Measurements from ENCODE around the gene C12orf50. TPM values are rescaled to one million over a fixed set of nuclear protein-coding genes. Genes with fewer than 3 reads are reported as not detected.

Gene C12orf50
- total RNA-seq, 1 donor from 2014 or later: not detected

GRCh38 chr12:87981495-87981894 is 47.7 kb downstream of the C12orf50 start:
- no peak for DNase-seq (ENCODE audit: low spot score)
- H3K4me2 ChIP-seq: no peak overlapping the region
- H3K79me2 ChIP-seq (ENCODE audit: low read depth): no peaks in the 10 kb centered on the region
- no peaks in the 10 kb centered on the region for H3K27me3 ChIP-seq
- Mint-ChIP-seq H3K36me3 (no peaks in the 10 kb centered on the region), H3K4me1 (no peaks in the 10 kb centered on the region), H3K27me3 (ENCODE audit: insufficient read depth, low read depth) (no peaks in the 10 kb centered on the region), H3K27ac (no peak overlapping the region), H3K4me3 (no peak overlapping the region), H3K9me3 (no peaks in the 10 kb centered on the region)
- no peaks in the 10 kb centered on the region for H3K4me1 ChIP-seq
- H2AFZ ChIP-seq (replicated peaks): no peak overlapping the region
- no peaks in the 10 kb centered on the region for H3F3A ChIP-seq (ENCODE audit: low read depth)
- H4K20me1 ChIP-seq (ENCODE audit: low read depth): no peaks in the 10 kb centered on the region
- H3K36me3 ChIP-seq: no peaks in the 10 kb centered on the region
- TF ChIP-seq EZH2phosphoT487 (IDR thresholded peaks at IDR 0.05): no peak
- no peak for TF ChIP-seq EZH2 (IDR thresholded peaks at IDR 0.05)
- TF ChIP-seq, protein P1, sequence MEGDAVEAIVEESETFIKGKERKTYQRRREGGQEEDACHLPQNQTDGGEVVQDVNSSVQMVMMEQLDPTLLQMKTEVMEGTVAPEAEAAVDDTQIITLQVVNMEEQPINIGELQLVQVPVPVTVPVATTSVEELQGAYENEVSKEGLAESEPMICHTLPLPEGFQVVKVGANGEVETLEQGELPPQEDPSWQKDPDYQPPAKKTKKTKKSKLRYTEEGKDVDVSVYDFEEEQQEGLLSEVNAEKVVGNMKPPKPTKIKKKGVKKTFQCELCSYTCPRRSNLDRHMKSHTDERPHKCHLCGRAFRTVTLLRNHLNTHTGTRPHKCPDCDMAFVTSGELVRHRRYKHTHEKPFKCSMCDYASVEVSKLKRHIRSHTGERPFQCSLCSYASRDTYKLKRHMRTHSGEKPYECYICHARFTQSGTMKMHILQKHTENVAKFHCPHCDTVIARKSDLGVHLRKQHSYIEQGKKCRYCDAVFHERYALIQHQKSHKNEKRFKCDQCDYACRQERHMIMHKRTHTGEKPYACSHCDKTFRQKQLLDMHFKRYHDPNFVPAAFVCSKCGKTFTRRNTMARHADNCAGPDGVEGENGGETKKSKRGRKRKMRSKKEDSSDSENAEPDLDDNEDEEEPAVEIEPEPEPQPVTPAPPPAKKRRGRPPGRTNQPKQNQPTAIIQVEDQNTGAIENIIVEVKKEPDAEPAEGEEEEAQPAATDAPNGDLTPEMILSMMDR (IDR thresholded peaks at IDR 0.05): no peak
- no peaks in the 10 kb centered on the region for H3K9me3 ChIP-seq (ENCODE audit: low read depth)
- no peak overlapping the region for H3K9ac ChIP-seq
- no peak overlapping the region for H3K4me3 ChIP-seq
- no peak overlapping the region for H3K27ac ChIP-seq

GRCh38 chr12:87975879-87976278 is 53.3 kb downstream of the C12orf50 start:
- Histone ChIP-seq H3K4me2 (no peak overlapping the region), H4K20me1 (ENCODE audit: low read depth) (no peaks in the 10 kb centered on the region), H3K27ac (no peak overlapping the region), H3K4me3 (no peak overlapping the region), H3K9me3 (ENCODE audit: low read depth) (no peaks in the 10 kb centered on the region), H3K27me3 (no peaks in the 10 kb centered on the region), H3K79me2 (ENCODE audit: low read depth) (no peaks in the 10 kb centered on the region), H3K36me3 (no peaks in the 10 kb centered on the region), H3K4me1 (no peaks in the 10 kb centered on the region), H3F3A (ENCODE audit: low read depth) (no peaks in the 10 kb centered on the region), H3K9ac (no peak overlapping the region), H2AFZ (replicated peaks) (no peak overlapping the region)
- Mint-ChIP-seq H3K4me3 (no peak overlapping the region), H3K9me3 (peaks cover 4% of the 10 kb centered on the region), H3K36me3 (no peaks in the 10 kb centered on the region), H3K4me1 (no peaks in the 10 kb centered on the region), H3K27ac (no peak overlapping the region), H3K27me3 (ENCODE audit: insufficient read depth, low read depth) (no peaks in the 10 kb centered on the region)
- TF ChIP-seq, protein P1 (IDR thresholded peaks at IDR 0.05): no peak
- TF ChIP-seq EZH2phosphoT487 (IDR thresholded peaks at IDR 0.05): no peak
- no peak for TF ChIP-seq EZH2 (IDR thresholded peaks at IDR 0.05)
- no peak for DNase-seq (ENCODE audit: low spot score)

- no peak overlapping the region for H2AFZ ChIP-seq (replicated peaks)
- H3K9me3 ChIP-seq (ENCODE audit: low read depth): no peaks in the 10 kb centered on the region
- DNase-seq (ENCODE audit: low spot score): no peak
- no peaks in the 10 kb centered on the region for H3K79me2 ChIP-seq (ENCODE audit: low read depth)
- no peak overlapping the region for H3K4me3 ChIP-seq
- no peaks in the 10 kb centered on the region for H3K27me3 ChIP-seq
- H3K27me3 Mint-ChIP-seq (ENCODE audit: insufficient read depth, low read depth): no peaks in the 10 kb centered on the region
- no peak overlapping the region for H3K4me2 ChIP-seq
- peaks cover 2% of the 10 kb centered on the region for H3K9me3 Mint-ChIP-seq
- H3K4me3 Mint-ChIP-seq: no peak overlapping the region
- no peak overlapping the region for H3K9ac ChIP-seq
- H3K27ac Mint-ChIP-seq: no peak overlapping the region
- TF ChIP-seq, protein P1 (IDR thresholded peaks at IDR 0.05): no peak
- TF ChIP-seq EZH2 (IDR thresholded peaks at IDR 0.05) (no peak), EZH2phosphoT487 (IDR thresholded peaks at IDR 0.05) (no peak)
- no peaks in the 10 kb centered on the region for H3K4me1 Mint-ChIP-seq
- H3K27ac ChIP-seq: no peak overlapping the region
- H3K36me3 Mint-ChIP-seq: no peaks in the 10 kb centered on the region
- no peaks in the 10 kb centered on the region for H4K20me1 ChIP-seq (ENCODE audit: low read depth)
- H3K4me1 ChIP-seq: no peaks in the 10 kb centered on the region
- no peaks in the 10 kb centered on the region for H3F3A ChIP-seq (ENCODE audit: low read depth)
- no peaks in the 10 kb centered on the region for H3K36me3 ChIP-seq
Measured at GRCh38 chr12:87967871-87968270, 61.3 kb downstream of the C12orf50 start.

All from neural progenitor cell (in vitro differentiated cells).